ENCODE results near the gene ZNF215. TPM values are rescaled to one million over a fixed set of nuclear protein-coding genes. Genes with fewer than 3 reads are reported as not detected.

The ZNF215 gene
- total and polyA plus RNA-seq, 3 donors from 2014 or later, result 2.7 to 4.5 (median 4.2) TPM

- no peak for TF ChIP-seq CTCF (IDR thresholded peaks at IDR 0.05)
- no peak for TF ChIP-seq POLR2A (IDR thresholded peaks at IDR 0.05)
- H3K36me3 ChIP-seq (ENCODE audit: low read depth, missing control alignments), result no peaks in the 10 kb centered on the region
- intact Hi-C loops (cut with DNase I; ENCODE audit: low total_unique reads), result no loop called here
- no peaks in the 10 kb centered on the region for H3K9me3 ChIP-seq
- H3K4me1 ChIP-seq, result no peaks in the 10 kb centered on the region
- no peaks in the 10 kb centered on the region for H3K27me3 ChIP-seq
- DNase-seq, result no peak
- no peak overlapping the region for H3K27ac ChIP-seq
- H3K4me3 ChIP-seq, result no peak overlapping the region
- 93 to 95% methylated on average over 1 of the region's 1 CpG for WGBS, 2 donors
Measured at GRCh38 chr11:6889835-6890234, 36.4 kb upstream of the ZNF215 start.

GRCh38 chr11:6892400-6892799, 33.8 kb upstream of the ZNF215 start, which contains the start of gene OR2D2:
Gene OR2D2 (minus strand): TSS chr11:6892500. CDS start chr11:6892500, 0 bp downstream.
- intact Hi-C loops (cut with DNase I; ENCODE audit: low total_unique reads), result no loop called here
- no peak for DNase-seq
- Histone ChIP-seq H3K27ac (no peak within 1 kb of the TSS), H3K4me1 (no peaks in the 10 kb centered on the region), H3K27me3 (no peaks in the 10 kb centered on the region), H3K4me3 (no peak within 1 kb of the TSS), H3K36me3 (ENCODE audit: low read depth, missing control alignments) (no peaks in the 10 kb centered on the region), H3K9me3 (no peaks in the 10 kb centered on the region)
- 97% methylated on average over 2 of the region's 2 CpGs for WGBS, 2 donors
- TF ChIP-seq CTCF (IDR thresholded peaks at IDR 0.05) (no peak), POLR2A (IDR thresholded peaks at IDR 0.05) (no peak)

GRCh38 chr11:6894097-6894496, 32.1 kb upstream of the ZNF215 start:
- no peak for TF ChIP-seq POLR2A (IDR thresholded peaks at IDR 0.05)
- no peak for TF ChIP-seq CTCF (IDR thresholded peaks at IDR 0.05)
- H3K4me3 ChIP-seq, result no peak overlapping the region
- no peaks in the 10 kb centered on the region for H3K4me1 ChIP-seq
- intact Hi-C loops (cut with DNase I; ENCODE audit: low total_unique reads), result no loop called here
- H3K9me3 ChIP-seq, result no peaks in the 10 kb centered on the region
- H3K27me3 ChIP-seq, result no peaks in the 10 kb centered on the region
- H3K27ac ChIP-seq, result no peak overlapping the region
- no peak for DNase-seq
- no peaks in the 10 kb centered on the region for H3K36me3 ChIP-seq (ENCODE audit: low read depth, missing control alignments)

- H3K4me1 ChIP-seq, result no peaks in the 10 kb centered on the region
- intact Hi-C loops (cut with DNase I; ENCODE audit: low total_unique reads), result no loop called here
- no peaks in the 10 kb centered on the region for H3K36me3 ChIP-seq (ENCODE audit: low read depth, missing control alignments)
- no peaks in the 10 kb centered on the region for H3K9me3 ChIP-seq
- TF ChIP-seq CTCF (IDR thresholded peaks at IDR 0.05), result no peak
- TF ChIP-seq POLR2A (IDR thresholded peaks at IDR 0.05), result no peak
- no peak for DNase-seq
- H3K27me3 ChIP-seq, result no peaks in the 10 kb centered on the region
- H3K4me3 ChIP-seq, result no peak overlapping the region
- H3K27ac ChIP-seq, result no peak overlapping the region
Measured at GRCh38 chr11:6895010-6895409, 31.2 kb upstream of the ZNF215 start.

GRCh38 chr11:6898911-6899310, 27.3 kb upstream of the ZNF215 start:
- no peaks in the 10 kb centered on the region for H3K27me3 ChIP-seq
- intact Hi-C loops (cut with DNase I; ENCODE audit: low total_unique reads), result no loop called here
- 77 to 81% methylated on average over 1 of the region's 1 CpG for WGBS, 2 donors
- DNase-seq, result no peak
- H3K9me3 ChIP-seq, result no peaks in the 10 kb centered on the region
- H3K4me3 ChIP-seq, result no peak overlapping the region
- H3K36me3 ChIP-seq (ENCODE audit: low read depth, missing control alignments), result no peaks in the 10 kb centered on the region
- H3K4me1 ChIP-seq, result no peaks in the 10 kb centered on the region
- no peak overlapping the region for H3K27ac ChIP-seq
- no peak for TF ChIP-seq CTCF (IDR thresholded peaks at IDR 0.05)
- TF ChIP-seq POLR2A (IDR thresholded peaks at IDR 0.05), result no peak
